A549 (cell line): ENCODE measurements around the gene STRADB.

Experiments
- CEBPB ChIP-seq, 2 experiments: fragments of >200 bp in 1 of 2; sonication (Bioruptor Twin) in 1 of 2; formaldehyde crosslinking in 1 of 2; IDR thresholded peaks; 2 replicates each; pipeline ENCODE4 v1.6.1; 2012 to 2016
- CHD4 ChIP-seq: fragments of 200-600 bp; sonication (generic); IDR thresholded peaks from 2 replicates; pipeline ENCODE4 v1.6.1; 2016; ENCODE audit warnings: antibody characterized with exemption, mild to moderate bottlenecking, borderline replicate concordance
- FOSL2 ChIP-seq, 2 experiments: fragments of 450-650 bp in 1 of 2; fragments of >200 bp in 1 of 2; sonication (Bioruptor Twin) in 1 of 2; formaldehyde crosslinking; IDR thresholded peaks; 2 replicates each; pipeline versions ENCODE4 v1.5.0 to v1.6.1; 2016 to 2020; ENCODE audit warnings: mild to moderate bottlenecking in 1 of 2, moderate library complexity in 1 of 2
- JUN ChIP-seq, 2 experiments: fragments of >200 bp; sonication (Bioruptor Twin); formaldehyde crosslinking; IDR thresholded peaks; 2 replicates in 1 of 2; 3 replicates in 1 of 2; pipeline ENCODE4 v1.6.1; 2016 to 2017
- MYC ChIP-seq: IDR thresholded peaks from 2 replicates; pipeline ENCODE4 v1.6.1; 2012; ENCODE audit warnings: mild to moderate bottlenecking, inconsistent platforms, low read length, improper control_type of control experiment, borderline replicate concordance
- NR3C1 ChIP-seq: fragments of >200 bp; sonication (Bioruptor Twin); formaldehyde crosslinking; IDR thresholded peaks from 3 replicates; pipeline ENCODE4 v1.6.1; 2017
- POLR2A ChIP-seq: IDR thresholded peaks from 2 replicates; pipeline ENCODE4 v1.6.1; 2012; ENCODE audit warnings: mild to moderate bottlenecking, low read length
- POLR2AphosphoS2 ChIP-seq: conservative IDR thresholded peaks from 2 replicates; pipeline ENCODE4 v1.6.1; 2012; ENCODE audit warnings: low read length, improper control_type of control experiment, inconsistent platforms
- RCOR1 ChIP-seq: fragments of 150-350 bp; IDR thresholded peaks from 2 replicates; pipeline ENCODE4 v1.6.1; 2014; ENCODE audit warnings: antibody characterized with exemption, low read length, low read depth
- RFX5 ChIP-seq: fragments of 450-650 bp; IDR thresholded peaks from 2 replicates; pipeline ENCODE4 v1.7.1; 2014; ENCODE audit warnings: antibody characterized with exemption, mild to moderate bottlenecking, moderate library complexity
- ZFP36 ChIP-seq: fragments of 450-650 bp; IDR thresholded peaks from 2 replicates; pipeline ENCODE4 v1.6.1; 2014; ENCODE audit warnings: borderline replicate concordance; ENCODE audit not compliant: partially characterized antibody
- TF ChIP-seq, protein P1 (sequence below): fragments of >200 bp; sonication (Bioruptor Twin); formaldehyde crosslinking; IDR thresholded peaks from 3 replicates; pipeline ENCODE4 v1.5.1; 2016
- TF ChIP-seq, protein P2 (sequence below): fragments of 150-350 bp; IDR thresholded peaks from 2 replicates; pipeline ENCODE4 v1.6.1; 2014; ENCODE audit warnings: low read depth, mild to moderate bottlenecking, low read length

DNA sequence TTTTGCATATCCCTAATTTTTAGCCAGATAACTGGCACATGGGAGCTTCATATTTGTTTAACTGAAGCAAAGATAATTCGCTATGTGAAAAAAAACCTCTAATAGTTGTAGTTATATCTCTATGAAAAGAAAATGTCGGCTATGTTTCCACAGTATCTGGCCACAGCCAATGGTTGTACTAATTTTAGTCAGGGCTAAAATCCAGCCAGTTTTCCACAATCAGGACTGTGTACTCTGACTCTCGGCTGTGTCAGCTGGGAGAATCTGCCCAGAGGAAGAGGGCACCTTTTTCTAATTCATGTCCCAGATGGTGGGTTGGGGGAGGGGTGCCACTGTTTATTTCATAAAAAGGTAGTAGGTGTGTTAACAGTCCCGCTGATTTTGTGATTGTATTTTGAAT lies 38.8 kb downstream of the STRADB start:
- TF ChIP-seq, protein P1, sequence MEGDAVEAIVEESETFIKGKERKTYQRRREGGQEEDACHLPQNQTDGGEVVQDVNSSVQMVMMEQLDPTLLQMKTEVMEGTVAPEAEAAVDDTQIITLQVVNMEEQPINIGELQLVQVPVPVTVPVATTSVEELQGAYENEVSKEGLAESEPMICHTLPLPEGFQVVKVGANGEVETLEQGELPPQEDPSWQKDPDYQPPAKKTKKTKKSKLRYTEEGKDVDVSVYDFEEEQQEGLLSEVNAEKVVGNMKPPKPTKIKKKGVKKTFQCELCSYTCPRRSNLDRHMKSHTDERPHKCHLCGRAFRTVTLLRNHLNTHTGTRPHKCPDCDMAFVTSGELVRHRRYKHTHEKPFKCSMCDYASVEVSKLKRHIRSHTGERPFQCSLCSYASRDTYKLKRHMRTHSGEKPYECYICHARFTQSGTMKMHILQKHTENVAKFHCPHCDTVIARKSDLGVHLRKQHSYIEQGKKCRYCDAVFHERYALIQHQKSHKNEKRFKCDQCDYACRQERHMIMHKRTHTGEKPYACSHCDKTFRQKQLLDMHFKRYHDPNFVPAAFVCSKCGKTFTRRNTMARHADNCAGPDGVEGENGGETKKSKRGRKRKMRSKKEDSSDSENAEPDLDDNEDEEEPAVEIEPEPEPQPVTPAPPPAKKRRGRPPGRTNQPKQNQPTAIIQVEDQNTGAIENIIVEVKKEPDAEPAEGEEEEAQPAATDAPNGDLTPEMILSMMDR: no peak
- no peak for TF ChIP-seq POLR2A
- no peak for TF ChIP-seq MYC
- TF ChIP-seq CEBPB (IDR thresholded peaks at IDR 0.05): no peak
- no peak for TF ChIP-seq FOSL2 (IDR thresholded peaks at IDR 0.05)
- TF ChIP-seq FOSL2 (CRISPR knock-in tag; IDR thresholded peaks at IDR 0.05): no peak
- no peak for TF ChIP-seq POLR2AphosphoS2
- TF ChIP-seq JUN (IDR thresholded peaks at IDR 0.05): no peak
- TF ChIP-seq, protein P2, sequence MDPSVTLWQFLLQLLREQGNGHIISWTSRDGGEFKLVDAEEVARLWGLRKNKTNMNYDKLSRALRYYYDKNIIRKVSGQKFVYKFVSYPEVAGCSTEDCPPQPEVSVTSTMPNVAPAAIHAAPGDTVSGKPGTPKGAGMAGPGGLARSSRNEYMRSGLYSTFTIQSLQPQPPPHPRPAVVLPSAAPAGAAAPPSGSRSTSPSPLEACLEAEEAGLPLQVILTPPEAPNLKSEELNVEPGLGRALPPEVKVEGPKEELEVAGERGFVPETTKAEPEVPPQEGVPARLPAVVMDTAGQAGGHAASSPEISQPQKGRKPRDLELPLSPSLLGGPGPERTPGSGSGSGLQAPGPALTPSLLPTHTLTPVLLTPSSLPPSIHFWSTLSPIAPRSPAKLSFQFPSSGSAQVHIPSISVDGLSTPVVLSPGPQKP: no peak
- TF ChIP-seq RFX5: no peak
- no peak for TF ChIP-seq NR3C1
- no peak for TF ChIP-seq ZFP36
- no peak for TF ChIP-seq RCOR1
- no peak for TF ChIP-seq CHD4
